RWPE2 (cell line): ENCODE results near the gene TCF12.

ENCODE experiments used
- ATAC-seq: fragments of 200-7000 bp; cut with Tn5 transposase; 3 replicates; pipeline ENCODE4 v1.9.1; 2021; ENCODE audit warnings: low read depth
- DNase-seq: peaks from one replicate; pipeline ENCODE4 v3.0.0-alpha.2; 2020; ENCODE audit warnings: low spot score
- H3K27ac ChIP-seq: fragments of 450-650 bp; 2 replicates; pipeline ENCODE4 v1.5.1; 2017; ENCODE audit warnings: mild to moderate bottlenecking; ENCODE audit not compliant: poor library complexity, severe bottlenecking
- H3K27me3 ChIP-seq: fragments of 250-450 bp; sonication (Bioruptor Pico); 2 replicates; pipeline ENCODE4 v1.5.1; 2021; ENCODE audit warnings: mild to moderate bottlenecking, moderate library complexity; ENCODE audit not compliant: insufficient read depth, poor library complexity, severe bottlenecking
- H3K36me3 ChIP-seq: fragments of 250-450 bp; sonication (Bioruptor Pico); 2 replicates; pipeline ENCODE4 v1.5.1; 2020; ENCODE audit warnings: low read depth, mild to moderate bottlenecking, moderate library complexity
- H3K4me1 ChIP-seq: fragments of 250-450 bp; sonication (Bioruptor Pico); 2 replicates; pipeline ENCODE4 v1.5.1; 2021; ENCODE audit warnings: mild to moderate bottlenecking, moderate library complexity; ENCODE audit not compliant: insufficient read depth, poor library complexity, severe bottlenecking
- H3K4me3 ChIP-seq: fragments of 250-450 bp; sonication (Bioruptor Pico); 2 replicates; pipeline ENCODE4 v1.5.1; 2021; ENCODE audit warnings: mild to moderate bottlenecking, moderate library complexity; ENCODE audit not compliant: severe bottlenecking
- H3K9me3 ChIP-seq: fragments of 250-450 bp; sonication (Bioruptor Pico); 2 replicates; pipeline ENCODE4 v1.5.1; 2021; ENCODE audit warnings: mild to moderate bottlenecking, moderate library complexity; ENCODE audit not compliant: severe bottlenecking
- CTCF ChIP-seq: fragments of 450-650 bp; IDR thresholded peaks from one replicate; pipeline ENCODE4 v1.5.1; 2017; ENCODE audit warnings: mild to moderate bottlenecking, moderate library complexity; ENCODE audit not compliant: poor library complexity, severe bottlenecking

TCF12 gene

DNA sequence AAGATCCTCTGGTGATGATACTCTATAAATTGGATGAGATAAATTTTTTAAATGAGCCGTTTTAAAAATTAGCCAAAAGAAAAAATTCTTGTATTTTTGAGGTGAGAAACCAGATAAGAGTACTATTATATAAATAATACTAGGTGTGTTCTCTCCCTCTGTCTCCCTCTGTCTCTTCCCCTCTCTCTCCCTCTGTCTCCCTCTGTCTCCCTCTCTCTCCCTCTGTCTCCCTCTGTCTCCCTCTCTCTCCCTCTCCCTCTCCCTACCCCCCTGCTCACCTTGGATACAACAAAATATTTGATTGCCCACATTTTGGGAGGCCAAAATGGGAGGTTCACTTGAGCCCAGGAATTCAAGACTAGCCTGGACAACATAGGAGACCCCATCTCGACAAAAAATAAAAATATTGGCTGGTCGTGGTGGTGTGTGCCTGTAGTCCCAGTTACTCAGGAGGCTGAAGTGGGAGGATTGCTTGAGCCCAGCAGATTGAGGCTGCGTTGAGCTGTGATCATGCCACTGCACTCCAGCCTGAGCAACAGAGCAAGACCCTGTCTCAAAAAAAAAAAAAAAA, 168.5 kb downstream of the TCF12 start:
- no peak for DNase-seq
- Histone ChIP-seq H3K27ac (no peak overlapping the region), H3K4me1 (peaks cover 3% of the 10 kb centered on the region)

GRCh38 chr15:57089815-57090495, 171.5 kb downstream of the TCF12 start:
- Histone ChIP-seq H3K27me3 (no peaks in the 10 kb centered on the region), H3K27ac (no peak overlapping the region), H3K4me3 (no peak overlapping the region), H3K36me3 (peaks cover 27% of the 10 kb centered on the region), H3K4me1 (peaks cover under 1% of the 10 kb centered on the region), H3K9me3 (no peaks in the 10 kb centered on the region)
- no peak for ATAC-seq
- no peak for TF ChIP-seq CTCF
- DNase-seq, result no peak

More for the DNA sequence above, 168.5 kb downstream of the TCF12 start:
- no peaks in the 10 kb centered on the region for H3K9me3 ChIP-seq
- H3K4me3 ChIP-seq, result no peak overlapping the region
- no peaks in the 10 kb centered on the region for H3K27me3 ChIP-seq
- no peak for ATAC-seq
- peaks cover 9% of the 10 kb centered on the region for H3K36me3 ChIP-seq
- TF ChIP-seq CTCF, result no peak

- TF ChIP-seq CTCF, result no peak
- H3K4me1 ChIP-seq, result no peaks in the 10 kb centered on the region
- H3K9me3 ChIP-seq, result no peaks in the 10 kb centered on the region
- H3K36me3 ChIP-seq, result peaks cover 27% of the 10 kb centered on the region
- ATAC-seq, result no peak
- H3K27ac ChIP-seq, result no peak overlapping the region
- DNase-seq, result no peak
- no peak overlapping the region for H3K4me3 ChIP-seq
- no peaks in the 10 kb centered on the region for H3K27me3 ChIP-seq
Measured at GRCh38 chr15:57090496-57090859, 172.0 kb downstream of the TCF12 start.

GRCh38 chr15:57091636-57092035, 173.2 kb downstream of the TCF12 start:
- no peak for TF ChIP-seq CTCF
- DNase-seq, result no peak

DNA sequence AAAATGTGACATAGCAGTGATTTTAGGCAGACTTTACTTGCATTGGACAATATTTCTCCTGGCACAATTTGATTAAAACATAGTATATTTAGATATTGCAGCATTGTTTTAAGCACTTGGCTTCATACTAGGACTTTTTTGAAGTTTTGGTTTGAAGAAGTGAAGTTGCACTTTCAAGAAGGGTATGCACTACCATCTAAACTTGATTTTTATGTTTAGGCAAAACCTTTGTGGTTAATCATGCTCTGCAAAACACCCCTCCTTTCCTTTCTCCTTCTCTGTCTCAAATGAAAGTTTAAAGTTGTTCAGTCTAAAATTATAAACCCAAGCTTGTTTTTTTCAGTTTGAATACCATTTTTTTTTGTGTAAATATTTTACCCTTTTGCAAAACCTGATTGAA, 173.8 kb downstream of the TCF12 start:
- DNase-seq (no peak), ATAC-seq (no peak)
- H3K4me1 ChIP-seq, result no peaks in the 10 kb centered on the region
- H3K9me3 ChIP-seq, result no peaks in the 10 kb centered on the region
- no peak overlapping the region for H3K4me3 ChIP-seq
- no peak for TF ChIP-seq CTCF
- no peak overlapping the region for H3K27ac ChIP-seq
- no peaks in the 10 kb centered on the region for H3K27me3 ChIP-seq
- peaks cover 27% of the 10 kb centered on the region for H3K36me3 ChIP-seq

More at GRCh38 chr15:57091636-57092035, 173.2 kb downstream of the TCF12 start:
- Histone ChIP-seq H3K27ac (no peak overlapping the region), H3K36me3 (peaks cover 27% of the 10 kb centered on the region), H3K9me3 (no peaks in the 10 kb centered on the region), H3K4me3 (no peak overlapping the region), H3K4me1 (no peaks in the 10 kb centered on the region), H3K27me3 (no peaks in the 10 kb centered on the region)
- ATAC-seq, result no peak
